Nucleus accumbens (tissue), 56 donors: ENCODE results near the gene LRRC7.

ENCODE experiments used
- DNase-seq, 56 donors: peaks; one replicate each; lab custom pipeline; 2025; lab: John Stamatoyannopoulos, UW

Gene LRRC7

DNA sequence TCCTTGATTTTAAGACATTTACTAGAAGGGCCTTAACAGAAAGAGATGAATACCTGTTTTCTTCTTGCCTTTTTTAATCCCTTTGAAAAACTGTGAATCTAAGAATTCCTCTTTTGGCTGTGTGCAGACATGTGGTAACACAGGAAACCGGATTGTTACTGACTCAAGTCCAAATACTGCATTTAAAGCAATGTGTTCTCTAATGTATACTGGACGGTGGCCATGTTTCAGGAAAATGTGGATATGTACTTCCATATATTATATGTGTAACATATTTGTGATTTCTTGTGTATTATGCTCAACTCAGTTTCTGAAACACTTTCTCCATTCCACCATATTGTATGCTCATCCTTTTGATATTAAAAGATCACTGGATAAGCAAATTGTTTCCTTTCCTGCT, 185.1 kb downstream of the LRRC7 start:
- DNase-seq: no peak

- no peak for DNase-seq
Observed at GRCh38 chr1:69754521-69754920, 186.8 kb downstream of the LRRC7 start.

GRCh38 chr1:69755647-69756046, 187.9 kb downstream of the LRRC7 start:
- DNase-seq: no peak

DNA sequence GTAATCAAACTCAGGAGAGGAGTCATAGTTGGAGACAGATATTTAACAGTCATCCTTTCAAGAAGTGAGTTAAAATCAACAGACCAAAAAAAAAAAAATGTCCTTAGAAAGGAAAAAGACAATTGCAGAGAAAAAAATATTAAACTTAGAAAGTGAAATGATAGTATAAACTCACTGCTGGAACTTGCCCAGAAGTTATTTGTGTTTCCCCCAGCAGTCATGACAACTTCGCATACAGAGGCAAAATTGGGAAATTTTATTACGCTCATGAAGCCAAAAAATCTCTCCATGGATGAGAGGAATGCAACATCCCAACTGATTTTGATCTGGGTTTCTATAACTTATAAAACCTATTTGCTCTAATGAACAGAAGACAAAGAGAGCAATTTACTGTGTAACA, 198.2 kb downstream of the LRRC7 start:
- DNase-seq: no peak

GRCh38 chr1:69766431-69767180, 198.9 kb downstream of the LRRC7 start:
- DNase-seq: no peak

DNA sequence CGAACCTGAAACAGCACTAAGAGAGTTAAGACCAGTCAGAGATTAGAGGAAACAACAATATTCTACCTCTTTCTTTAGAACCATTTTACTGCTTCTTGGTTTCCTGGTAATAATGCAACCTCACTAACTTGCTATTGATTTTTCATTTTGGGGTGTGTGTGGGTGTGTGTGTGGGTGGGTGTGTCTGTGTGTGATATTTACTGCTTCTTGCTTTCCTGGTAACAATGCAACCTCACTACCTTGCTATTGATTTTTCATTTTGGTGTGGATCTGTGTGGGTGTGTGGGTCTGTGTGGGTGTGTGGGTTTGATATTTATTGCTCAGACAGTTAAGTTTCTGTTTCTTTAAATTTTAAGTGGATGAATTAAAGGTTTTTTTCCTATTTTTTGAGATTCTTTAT, 208.8 kb downstream of the LRRC7 start:
- DNase-seq: no peak

GRCh38 chr1:69777423-69777822, 209.7 kb downstream of the LRRC7 start:
- no peak for DNase-seq

DNA sequence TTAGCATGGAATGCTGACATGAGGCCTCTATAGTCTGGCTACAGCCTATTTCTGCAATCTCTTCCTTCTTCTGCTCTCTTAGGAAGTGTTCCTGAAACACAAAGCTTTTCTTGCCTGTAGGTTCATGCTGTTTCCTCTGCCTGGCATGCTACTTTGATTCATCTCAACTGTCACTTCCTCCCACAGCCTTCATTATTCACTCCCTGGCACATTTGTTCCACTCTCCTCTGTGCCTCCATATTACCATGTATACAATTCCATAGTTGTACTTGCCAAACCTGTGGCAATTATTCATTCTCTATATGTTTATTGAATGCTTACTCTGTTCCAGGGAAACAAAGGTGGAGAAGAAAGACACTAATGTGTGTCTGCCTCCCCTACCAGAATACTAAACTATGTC, 210.2 kb downstream of the LRRC7 start:
- peak in 1 of 56 donors; percentile 6 for DNase-seq

GRCh38 chr1:69787151-69787550, 219.4 kb downstream of the LRRC7 start:
- no peak for DNase-seq

- DNase-seq: no peak
Observed at GRCh38 chr1:69791311-69791710, 223.6 kb downstream of the LRRC7 start.

GRCh38 chr1:69794831-69795230, 227.1 kb downstream of the LRRC7 start:
- DNase-seq: no peak

GRCh38 chr1:69814926-69815325, 247.2 kb downstream of the LRRC7 start:
- no peak for DNase-seq

DNA sequence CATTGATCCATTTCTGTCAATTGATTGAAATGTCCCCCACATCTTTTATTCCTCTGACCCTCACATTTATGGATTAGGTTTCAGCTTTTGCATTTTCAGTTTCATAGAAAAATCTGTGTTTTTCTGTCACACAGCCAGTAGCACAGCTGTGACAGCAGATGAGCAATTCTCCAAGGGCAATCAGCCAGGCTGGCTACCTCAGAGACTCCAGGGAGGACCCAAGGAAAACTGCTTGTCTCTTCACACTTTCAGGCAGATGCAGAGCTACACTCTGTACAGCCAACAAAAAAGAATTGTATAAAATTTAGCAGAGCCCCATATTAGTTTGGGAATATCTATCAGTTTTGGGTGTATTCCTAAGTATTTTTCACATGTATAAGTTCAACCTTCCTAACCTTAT, 257.2 kb downstream of the LRRC7 start:
- peak in 5 of 56 donors; percentile 1 to 35 (median 5) for DNase-seq

DNA sequence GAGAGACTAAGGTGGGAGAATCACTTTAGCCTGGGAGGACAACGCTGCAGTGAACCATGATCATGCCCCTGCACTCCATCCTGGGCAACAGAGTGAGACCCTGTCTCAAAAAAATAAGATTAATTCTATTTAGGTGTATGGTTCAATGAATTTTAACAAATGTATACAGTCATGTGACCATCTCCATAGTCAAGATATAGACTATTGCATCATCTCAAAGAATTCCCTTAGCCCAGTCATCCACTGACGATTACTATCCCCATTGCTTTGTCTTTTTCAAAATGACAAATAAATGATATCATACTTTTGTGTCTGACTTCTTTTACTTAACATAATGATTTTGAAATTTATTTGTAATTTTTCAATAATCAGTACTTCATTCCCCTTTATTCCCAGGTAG, 260.0 kb downstream of the LRRC7 start:
- no peak for DNase-seq

DNA sequence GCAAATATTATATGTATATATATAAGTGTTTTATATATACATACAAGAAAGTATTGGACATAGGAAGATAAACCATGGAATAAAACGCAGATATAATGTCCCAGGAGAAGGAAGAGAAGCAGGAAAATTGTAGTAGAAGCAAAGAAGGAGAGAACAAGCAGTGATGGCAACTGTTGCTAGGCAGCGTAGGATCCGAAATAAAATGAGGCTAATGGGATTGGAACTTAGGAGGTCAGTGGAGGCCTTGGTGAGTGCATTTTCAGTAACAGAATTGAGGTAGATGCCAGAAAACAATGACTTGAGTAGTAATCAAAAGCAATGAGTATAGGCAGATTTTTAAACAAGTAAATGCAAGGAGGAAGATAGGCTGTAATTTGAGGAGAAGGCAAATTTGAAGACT, 265.8 kb downstream of the LRRC7 start:
- DNase-seq: no peak

DNA sequence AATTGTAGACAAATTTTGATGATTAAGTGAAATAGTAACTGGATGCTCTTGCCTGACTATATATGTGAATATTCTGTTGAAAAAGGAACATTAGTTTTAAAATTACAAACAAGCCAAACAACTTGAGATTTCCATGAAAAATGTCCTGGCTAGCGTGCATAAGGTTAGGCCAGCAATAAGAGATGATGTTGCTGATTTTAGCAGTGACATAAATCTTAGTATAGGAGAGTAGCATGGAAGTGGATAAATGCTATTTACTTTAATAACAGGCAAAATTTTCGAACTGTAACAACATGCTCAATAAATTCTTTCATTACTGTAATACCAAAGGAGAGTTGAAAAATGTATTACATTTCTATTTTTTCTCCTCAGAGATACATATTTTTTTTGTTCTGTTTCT, 266.6 kb downstream of the LRRC7 start:
- no peak for DNase-seq

DNA sequence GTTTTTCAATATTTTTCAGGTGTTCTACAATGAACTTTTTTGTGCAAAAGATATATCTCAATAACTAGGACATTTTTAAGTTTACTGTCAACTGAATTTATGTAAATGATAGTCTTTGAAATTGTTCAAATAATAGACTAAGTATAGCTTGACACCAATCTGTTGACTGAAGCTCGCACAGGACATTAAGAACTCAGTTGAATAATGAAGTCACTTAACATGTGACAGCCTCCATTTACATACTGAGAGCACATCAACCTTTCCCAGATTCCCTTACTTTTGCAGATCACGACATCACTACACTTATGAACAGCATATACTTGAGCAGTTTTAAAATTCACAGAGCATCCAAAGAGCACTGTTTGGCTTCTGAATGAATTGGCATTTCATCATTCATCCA, 268.2 kb downstream of the LRRC7 start:
- no peak for DNase-seq

DNA sequence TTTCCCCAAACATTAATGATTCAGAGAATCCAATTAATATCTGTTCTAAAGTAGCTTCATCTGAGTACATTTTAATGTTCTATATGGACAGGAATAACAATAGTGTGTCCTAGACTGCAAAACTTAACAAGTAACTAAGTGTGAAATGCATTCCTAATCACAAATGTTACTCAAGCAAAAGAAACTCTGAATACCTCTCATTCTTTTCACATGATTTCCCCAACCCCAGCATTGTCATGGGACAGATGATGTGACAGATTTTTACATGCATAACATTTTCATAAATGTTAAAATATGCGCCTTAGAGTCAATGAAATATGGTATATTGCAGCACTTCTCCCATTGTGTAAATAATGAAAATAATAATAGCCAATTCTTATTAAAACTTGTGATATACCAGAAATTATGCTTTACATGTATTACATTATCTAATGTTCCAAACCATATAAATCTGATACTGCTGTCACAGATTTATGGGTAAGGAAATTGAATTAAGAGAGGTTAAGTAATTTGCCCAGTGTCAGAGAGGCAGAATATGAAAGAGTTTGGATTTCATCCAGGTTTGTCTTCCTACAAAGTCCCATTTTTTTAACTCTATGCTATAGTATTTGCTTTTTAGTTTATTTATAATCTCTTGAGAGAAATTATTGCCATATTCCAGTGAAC, 269.4 kb downstream of the LRRC7 start:
- no peak for DNase-seq

DNA sequence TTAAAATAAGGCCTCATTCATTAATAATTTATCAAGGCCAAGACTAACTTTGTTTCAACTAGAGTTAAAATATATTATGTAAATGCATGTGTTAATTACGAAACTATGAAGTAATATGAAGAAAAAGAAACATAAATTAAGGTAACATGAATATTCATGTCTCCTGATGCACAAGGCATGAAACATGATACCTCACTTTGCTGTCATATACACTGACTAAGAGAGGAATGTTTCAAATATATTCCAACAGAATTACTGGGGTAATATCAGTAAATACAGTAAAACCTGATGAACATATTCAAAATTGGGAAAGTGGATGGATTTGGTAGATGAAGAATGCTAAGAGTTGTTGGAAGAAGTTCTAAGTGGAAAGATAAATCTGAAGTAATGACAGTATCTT, 274.6 kb downstream of the LRRC7 start:
- DNase-seq: no peak

DNA sequence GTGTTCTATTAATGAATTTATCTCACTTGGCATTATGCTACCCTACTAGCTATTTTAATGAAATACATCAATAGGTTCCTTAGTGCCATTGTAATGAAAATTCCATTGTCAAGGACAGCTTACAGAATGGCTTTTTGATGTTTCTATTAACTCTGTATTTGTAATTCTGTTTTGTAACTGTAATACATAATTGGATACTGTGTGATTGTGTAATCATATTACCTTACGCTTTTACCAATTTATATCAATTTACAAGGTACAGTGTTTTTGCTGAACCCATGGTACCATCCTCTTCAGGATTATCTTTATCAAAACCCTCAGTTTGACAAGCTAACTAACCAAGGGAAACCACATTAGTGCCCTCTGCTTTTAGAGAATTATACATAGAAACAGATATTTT, 277.9 kb downstream of the LRRC7 start:
- no peak for DNase-seq

DNA sequence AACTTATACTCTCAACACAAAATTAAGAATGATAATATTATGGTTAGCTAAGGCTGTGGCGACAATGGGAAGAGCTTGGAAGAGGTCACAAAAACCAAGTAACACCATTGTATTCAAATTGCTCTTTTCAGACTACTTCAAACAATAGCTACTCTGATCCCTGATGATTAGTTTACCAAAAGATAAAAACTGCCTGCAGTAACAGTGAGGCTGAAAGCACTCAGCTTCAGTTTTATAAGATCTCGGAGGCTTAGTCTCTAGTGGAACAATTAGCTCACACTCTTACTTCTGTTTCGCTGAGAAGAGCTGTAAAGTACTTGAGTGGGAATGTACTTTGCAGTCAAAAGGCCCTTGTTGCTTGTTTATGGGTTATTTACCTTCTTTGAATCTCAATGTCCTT, 278.5 kb downstream of the LRRC7 start:
- DNase-seq: no peak

GRCh38 chr1:69847670-69848069, 279.9 kb downstream of the LRRC7 start:
- DNase-seq: no peak
